G401 (cell line): Measurements from ENCODE around the gene ADGB. TPM values are rescaled to one million over a fixed set of nuclear protein-coding genes. Genes with fewer than 3 reads are reported as not detected.
A peak's percentile ranks its signal among the peaks of the same experiment; 100 is the strongest.

ENCODE experiments used
- DNase-seq: peaks from one replicate; pipeline ENCODE4 v3.0.0-alpha.2; 2015; ENCODE audit warnings: low spot score
- in situ Hi-C: cut with HindIII; loops from 2 replicates; pipeline ENCODE4 v1.10.0; 2016; ENCODE audit warnings: low sequenced_read_pairs, mixed read lengths
- total RNA-seq: library from RNA; depleted of rRNA; stranded (reverse); fragments of >200 nt; shearing (Covaris generic); gene quantifications from 2 replicates; pipeline ENCODE4 v1.2.3, GENCODE V29; 2014

ADGB gene
- total RNA-seq, 1 experiment from 2014 or later = not detected

DNA sequence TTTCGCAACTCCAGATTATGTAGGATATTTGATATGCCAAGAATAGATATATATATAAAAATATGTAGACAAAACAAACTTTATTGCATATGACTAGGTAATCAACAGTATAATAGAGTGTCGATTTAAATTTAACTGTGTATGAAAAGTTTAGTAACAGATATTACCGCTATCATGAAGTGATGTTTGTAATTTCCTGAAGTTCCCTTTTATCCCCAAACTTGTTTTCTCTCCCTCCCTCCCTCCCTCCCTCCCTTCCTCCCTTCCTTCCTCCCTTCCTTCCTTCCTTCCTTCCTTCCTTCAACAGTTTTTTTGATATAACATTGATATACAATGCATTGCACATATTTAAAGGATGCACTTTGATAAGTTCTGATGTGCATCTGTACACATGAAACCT lies 15.2 kb downstream of the ADGB start:
- DNase-seq = no peak
- in situ Hi-C loops = no loop called here

DNA sequence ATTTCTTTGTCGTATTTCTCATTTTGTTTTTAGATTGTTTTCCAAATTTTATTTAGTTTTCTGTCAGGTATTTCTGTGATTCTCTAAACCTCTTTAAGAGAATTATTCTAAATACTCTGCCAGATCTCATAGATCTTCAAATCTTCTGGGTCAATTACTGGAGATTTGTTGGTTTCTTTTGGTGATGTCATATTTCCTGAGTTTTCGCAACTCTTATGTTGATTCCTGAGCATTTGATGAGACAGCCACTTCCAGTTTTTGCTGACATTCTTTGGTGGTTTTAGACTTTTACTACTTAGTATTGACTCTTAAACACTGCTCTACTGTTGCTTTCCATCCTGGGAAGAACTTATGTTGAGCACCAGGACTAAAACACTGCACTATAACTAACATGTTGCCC lies 21.9 kb downstream of the ADGB start:
- DNase-seq = no peak
- in situ Hi-C loops = no loop called here

DNA sequence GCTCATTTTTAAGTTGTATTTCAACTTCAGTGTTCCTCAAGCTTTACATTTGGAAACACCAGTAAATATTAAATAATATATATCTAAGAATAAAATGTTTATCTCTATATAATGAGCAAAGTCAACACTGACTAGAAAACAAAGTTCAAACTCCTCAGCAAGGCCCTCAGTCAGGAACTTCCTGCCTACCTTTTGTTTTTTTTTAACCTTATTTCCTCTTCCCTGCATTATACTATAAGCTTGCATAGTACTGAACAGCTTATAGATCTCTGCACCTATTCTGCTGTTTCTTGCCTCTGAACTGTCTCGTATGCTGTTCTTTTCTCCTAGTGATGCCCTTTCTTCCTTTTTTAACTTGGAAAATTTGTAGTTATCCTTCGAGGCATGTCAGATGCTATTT lies 29.6 kb downstream of the ADGB start:
- in situ Hi-C loops = no loop called here
- no peak for DNase-seq

DNA sequence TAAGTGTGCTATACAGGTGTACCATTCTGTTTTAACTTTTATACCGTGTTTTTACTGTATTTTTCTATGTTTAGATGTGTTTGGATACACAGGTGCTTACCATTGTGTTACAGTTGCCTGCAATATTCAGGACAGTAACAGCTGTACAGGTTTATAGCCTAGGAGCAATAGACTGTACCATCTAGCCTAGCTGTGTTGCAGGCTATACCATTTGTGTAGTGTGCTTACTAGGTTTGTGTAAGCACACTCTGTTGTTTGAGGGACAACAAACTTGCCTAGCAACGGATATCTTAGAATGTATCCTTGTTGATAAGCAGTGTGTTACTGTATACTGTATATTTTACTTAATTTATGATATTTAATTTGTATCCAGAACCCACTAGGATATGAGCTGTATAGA lies 35.2 kb downstream of the ADGB start:
- in situ Hi-C loops = no loop called here
- no peak for DNase-seq

DNA sequence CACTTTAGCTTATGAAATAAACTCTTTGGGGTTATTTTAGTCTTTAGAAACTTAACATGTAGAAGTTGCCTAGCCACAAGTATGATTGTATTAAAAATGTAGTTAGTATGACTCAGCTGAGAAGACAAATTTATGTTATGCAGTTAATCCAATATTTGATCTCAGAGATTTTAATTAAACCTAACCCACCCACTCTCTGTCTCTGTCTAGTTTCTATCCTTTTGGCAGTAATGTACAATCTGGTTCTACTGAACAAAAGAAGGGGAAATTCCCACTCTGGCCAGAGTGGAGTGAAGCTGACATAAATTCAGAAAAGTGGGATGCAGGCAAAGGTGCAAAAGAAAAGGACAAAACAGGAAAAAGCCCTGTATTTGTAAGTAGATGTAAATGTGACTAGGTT lies 36.4 kb downstream of the ADGB start:
- no peak for DNase-seq
- in situ Hi-C loops = no loop called here

DNA sequence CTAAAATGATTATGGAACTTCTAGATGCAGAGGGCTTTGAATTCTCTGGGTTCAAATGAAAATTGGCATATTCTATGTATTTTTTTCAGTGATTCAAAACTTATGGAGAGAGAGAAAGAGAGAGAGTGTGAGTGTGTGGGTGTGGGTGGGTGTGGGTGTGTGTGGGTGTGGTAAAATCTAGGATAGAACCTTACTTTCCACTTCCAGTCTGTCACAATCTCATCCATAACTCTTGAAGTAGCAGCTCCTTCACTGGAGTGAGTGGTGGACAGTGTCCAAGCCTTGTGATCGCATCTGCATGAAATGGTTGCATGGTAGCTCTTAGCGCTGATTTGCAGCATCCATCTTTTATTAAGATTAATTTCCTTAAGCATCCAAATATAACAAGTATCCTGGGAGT lies 37.7 kb downstream of the ADGB start:
- DNase-seq = no peak
- in situ Hi-C loops = no loop called here

DNA sequence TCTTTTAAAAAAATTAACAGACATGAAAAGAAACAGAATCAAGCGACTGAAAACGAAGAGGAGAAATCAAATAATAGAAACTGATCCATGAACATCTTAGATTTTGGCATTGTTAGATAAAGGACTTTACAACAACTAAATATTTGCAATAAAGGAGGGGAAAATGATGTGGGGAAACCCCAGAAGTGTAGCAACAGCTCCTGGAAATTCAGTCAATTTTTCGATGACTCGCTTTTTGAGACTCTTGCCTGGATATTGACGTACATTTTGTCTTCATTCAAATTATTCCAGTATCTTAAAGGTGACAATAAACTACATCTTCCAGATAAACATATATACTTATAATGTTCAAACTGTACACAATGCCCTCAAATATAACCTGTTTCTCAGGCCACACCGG lies 44.1 kb downstream of the ADGB start:
- in situ Hi-C loops = no loop called here
- DNase-seq = no peak

DNA sequence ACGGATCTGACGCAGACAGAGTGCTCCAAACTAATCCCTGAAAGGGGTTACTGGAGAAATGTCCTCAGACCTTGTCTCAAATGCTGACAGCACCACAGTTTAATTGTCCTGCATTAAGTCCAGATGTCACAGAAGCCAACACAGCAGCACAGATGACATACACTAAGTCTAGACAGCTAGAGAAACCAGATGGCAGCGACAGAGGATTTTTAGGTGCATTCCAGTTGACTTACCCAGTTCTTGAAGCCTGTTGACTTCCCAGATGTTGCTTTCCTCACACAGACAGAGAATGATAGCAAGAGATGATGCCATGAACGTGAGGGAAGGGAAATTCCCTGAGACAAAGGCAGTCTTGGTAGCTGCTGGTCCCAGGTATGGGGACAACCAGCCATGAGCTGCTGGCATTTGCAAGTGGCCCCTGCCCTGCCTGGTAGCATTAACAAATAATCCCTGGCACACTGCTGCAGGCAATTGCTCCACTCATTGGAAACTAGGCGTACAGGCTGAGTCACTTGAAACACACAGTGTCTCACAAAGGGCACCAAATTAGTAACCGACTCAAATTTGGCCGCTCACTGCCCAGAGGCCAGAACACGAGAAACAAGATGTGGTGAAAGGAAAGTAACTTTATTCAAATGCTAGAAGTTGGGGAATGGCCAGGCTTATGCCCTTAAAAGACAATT lies 52.2 kb downstream of the ADGB start:
- in situ Hi-C loops = no loop called here
- DNase-seq = no peak

DNA sequence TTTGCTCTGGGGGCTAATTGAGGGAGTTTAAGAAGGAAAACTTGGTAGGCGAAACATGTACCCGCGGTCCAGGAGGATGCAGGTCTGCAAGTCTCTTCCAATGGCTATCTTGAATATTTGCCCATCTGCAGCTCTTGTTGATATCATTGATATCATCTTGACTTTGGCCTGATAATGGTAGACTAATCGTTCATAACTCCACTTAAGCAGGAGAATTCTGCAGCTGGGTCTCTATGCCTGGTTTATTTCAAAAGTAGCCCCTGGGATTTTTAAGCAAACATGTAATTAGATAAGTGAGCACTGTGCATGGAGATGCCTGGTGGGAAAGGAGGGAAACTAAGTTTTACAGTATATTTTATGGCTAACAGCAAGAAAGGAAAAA lies 52.7 kb downstream of the ADGB start:
- in situ Hi-C loops = no loop called here
- no peak for DNase-seq

DNA sequence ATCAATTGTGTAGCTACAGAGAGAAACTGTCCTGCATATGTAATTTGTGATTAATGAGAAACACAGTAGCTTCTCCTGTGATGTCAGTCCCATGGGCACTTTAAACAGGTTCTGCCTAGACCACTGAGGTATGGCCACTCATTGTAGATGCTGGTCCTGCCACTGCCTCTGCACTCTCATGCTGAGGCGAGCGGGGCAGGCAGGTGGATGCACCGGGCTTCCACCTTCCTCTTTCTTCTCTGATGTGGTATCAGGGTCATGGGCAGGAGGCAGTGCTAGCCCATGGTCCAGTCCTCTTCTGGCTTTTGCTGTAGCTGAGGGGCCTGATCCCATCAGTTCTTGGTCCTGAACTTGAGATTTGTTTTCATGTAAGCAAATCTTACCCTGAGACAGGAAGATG lies 58.7 kb downstream of the ADGB start:
- no peak for DNase-seq
- in situ Hi-C loops = no loop called here

DNA sequence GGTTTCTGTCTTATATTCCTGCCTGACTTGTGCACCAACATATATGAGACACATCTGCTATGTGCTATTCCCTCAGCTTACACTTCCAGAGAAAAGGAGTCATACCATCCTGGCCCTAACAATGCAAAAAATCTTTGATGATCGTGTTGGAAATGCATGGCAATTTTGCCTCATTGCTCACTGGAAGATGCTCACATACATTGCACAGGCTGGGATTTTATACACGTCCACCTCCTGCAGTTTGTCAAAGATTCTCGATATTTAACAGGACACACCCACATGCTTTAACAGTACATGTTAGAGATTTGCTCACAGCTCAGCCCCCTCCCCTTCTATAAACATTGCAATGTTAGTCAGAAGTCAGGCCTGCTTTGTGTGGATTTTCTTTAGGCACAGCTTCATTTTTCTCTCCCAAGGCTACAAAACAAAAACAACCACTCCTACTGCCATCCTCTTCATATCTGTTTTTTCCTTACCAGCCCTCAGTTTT lies 66.1 kb downstream of the ADGB start:
- in situ Hi-C loops = no loop called here
- DNase-seq = no peak

DNA sequence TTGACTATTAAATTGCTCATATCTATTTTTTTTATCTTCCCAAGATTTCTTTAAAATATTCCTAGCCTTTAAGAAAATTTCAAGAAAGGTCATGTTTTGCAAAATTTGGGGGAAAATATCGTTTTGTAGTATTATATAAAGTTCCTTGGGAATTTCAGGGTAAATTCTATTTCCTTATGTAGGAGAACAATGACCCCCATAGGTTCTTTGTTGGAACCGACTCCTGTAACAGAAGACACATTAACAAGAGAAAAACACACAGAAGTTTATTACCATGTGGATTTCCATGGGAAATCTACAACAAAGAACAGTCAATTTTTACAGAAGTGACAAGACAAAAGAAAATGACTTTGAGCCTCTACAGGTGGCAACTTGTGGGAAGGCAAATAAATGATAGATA lies 68.1 kb downstream of the ADGB start:
- in situ Hi-C loops = no loop called here
- DNase-seq = no peak

DNA sequence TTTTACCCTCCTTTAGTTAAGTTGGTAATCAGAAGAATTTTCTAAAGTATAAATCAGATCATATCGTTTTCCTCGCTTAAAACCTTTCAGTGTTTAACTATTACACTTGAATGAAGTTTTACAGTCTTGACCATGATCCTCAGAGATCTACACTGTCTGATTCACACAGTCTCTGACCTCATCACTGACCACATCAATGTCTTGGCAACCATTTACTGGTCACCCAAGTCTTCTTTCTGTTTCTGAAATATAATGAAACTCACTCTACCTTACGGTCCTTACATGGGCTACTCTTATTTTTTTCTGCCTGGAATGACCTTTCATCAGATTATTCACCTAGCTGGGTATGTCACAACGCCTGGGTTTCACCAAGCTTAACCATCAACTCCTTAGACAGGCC lies 71.4 kb downstream of the ADGB start:
- DNase-seq = no peak
- in situ Hi-C loops = no loop called here

DNA sequence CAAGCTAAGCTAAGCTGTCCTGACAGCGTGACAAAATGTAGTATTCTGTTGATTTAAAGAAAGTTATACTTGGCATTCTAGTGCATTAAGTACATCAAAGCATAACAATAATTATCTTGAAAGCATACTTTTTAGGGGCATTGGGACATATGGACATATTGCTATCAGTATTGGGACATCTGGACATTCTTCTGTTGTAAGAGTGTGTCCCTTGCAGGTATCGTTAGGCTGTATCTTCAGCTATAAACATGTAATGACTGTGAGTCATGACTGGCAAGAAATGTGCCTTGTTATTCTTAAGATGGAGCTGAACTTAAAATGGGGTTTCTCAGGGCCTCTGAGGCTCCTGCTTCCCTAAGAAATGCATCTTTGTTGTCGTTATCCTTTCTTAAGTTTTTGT lies 74.3 kb downstream of the ADGB start:
- in situ Hi-C loops = no loop called here
- DNase-seq = no peak

DNA sequence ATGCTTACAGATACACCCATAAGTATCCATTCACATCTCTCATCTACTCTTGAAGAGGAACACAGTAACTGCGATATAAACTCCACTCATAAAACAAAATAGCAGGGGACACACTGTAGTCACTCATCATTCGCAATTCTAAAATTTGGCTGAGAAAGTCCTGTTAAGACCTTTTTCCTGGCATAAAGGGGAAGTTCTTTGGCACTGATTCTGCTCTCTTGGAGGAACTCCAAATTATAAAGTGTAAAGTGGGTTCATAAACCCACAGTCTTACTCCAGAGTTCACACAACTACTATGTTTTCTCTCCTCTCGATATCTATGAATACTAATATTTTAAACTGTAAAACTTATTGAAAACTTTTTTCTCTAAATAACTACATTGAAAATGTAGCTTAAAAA lies 80.6 kb downstream of the ADGB start:
- no peak for DNase-seq
- in situ Hi-C loops = no loop called here

DNA sequence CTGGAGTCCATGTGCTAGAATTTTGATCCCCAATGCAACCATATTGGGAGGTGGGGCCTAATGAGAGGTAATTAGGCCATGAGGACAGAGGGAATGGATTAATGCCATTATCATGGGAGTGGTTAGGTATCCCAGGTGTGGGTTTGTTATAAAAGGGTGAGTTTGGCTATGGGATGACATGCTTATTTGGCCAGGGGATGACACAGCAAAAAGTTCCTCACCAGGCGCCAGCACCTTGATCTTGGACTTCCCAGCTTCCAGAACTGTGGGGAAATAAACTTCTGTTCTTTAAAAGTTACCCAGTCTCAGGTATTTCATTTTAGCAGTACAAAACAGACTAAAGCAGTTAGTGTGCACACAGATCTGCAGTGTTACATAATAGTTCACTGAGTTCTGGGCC lies 84.1 kb downstream of the ADGB start:
- no peak for DNase-seq
- in situ Hi-C loops = no loop called here

DNA sequence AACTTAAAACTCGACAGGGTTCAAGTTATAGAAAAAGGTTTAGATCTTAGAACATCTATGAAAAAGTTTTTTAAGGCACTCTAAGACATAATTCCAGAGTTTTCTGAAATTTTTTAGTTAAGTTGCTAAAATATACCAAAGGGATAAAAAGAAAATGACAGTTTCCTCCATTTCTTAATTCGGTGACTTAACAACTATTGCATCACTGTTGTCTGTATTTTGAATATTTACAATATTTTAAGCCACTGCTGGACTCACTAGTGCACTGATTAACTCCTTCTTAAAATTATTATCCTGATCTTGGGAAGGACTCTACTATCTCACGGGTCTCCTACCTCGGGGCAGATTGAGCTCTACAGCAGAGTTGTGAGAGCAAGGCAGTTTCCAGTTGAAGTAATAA lies 91.0 kb downstream of the ADGB start:
- DNase-seq = no peak
- in situ Hi-C loops = no loop called here

DNA sequence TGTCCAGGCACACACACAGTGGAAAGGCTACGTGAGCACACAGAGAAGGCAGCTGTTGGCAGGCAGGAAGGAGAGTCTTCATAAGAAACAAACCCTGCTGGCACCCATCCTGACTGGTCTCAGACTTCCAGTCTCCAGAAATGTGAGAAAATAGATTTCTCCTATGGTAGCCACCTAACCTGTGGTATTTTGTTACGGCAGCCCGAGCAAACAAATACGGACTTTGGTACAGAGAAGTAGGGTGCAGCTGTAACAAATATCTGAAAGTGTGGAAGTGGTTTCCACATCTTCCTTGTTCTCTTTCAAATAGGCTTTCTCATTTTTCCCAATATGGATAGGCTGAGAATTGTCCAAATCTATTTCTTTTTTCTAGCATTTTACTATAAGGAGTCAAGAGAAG lies 94.6 kb downstream of the ADGB start:
- DNase-seq = no peak
- in situ Hi-C loops = no loop called here

DNA sequence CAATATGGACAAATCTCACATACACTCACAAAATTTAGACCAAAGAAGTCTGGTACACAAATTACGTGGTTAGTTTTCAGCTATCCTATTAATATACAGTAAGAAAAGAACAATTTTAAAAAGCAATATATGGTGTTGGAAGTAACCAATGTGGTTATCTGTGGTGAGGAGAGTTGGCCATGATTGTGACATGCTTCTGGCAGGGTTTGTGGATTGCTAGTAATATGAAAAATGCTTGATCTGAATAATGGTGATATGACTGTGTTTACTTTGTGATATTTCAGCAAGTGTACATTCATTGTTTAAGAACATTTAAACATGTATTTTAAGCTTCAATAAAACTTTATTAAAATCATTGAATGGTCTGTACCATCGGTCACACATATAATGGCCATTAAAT lies 99.1 kb downstream of the ADGB start:
- no peak for DNase-seq
- in situ Hi-C loops = no loop called here

DNA sequence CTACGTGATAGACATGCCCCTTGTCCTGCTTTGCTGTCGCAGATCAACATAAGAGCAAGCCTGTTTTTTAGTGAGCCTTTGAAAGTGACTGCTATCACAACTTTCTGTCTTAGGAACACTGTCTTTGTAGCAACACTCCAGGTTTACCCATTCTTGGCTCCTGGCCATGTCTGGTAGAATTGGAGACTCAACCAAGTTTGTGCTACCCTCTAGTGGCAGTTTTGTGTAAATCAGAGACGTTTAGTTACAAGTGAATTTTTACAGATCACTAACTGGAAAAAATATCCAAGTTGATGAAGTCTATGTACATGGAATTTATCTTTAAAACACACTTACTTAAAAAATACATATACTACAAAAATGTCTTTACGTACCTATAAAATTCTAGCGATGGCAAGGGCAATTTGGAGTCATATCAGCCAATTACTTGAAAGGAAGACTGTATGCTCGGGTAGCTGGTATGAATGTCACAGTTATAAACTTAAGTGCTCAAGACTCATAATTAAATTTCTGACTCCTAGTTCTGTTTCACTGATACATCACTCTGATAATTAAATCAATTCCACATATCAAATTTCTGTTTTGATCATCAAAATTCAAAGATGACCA lies 101.4 kb downstream of the ADGB start:
- DNase-seq = peak; percentile 89
- in situ Hi-C loops = no loop called here

DNA sequence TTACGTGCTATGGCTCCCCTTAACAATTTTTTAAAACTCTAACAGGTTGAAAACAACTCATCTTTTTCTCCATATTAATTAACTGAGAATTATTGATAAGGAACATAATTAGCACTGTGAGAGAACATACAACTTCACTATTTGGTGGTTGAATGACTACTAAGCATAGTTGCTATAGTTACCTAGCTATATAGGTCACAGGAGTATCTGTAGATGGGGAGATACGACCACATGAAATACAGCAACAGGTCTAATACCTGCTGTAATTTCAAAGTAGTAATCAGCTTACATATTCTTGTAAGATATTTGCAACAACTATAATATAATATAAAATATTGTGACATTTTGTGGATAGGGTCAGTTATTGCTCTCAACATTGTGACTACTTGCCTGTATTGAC lies 102.9 kb downstream of the ADGB start:
- no peak for DNase-seq
- in situ Hi-C loops = no loop called here
